ENCODE data around the gene FLT3.
"Not testable (repeated sequence)": the region's sequence is repeated elsewhere in the genome, so short reads cannot be mapped to it uniquely, and the experiment has no call there.

Gene FLT3

DNA sequence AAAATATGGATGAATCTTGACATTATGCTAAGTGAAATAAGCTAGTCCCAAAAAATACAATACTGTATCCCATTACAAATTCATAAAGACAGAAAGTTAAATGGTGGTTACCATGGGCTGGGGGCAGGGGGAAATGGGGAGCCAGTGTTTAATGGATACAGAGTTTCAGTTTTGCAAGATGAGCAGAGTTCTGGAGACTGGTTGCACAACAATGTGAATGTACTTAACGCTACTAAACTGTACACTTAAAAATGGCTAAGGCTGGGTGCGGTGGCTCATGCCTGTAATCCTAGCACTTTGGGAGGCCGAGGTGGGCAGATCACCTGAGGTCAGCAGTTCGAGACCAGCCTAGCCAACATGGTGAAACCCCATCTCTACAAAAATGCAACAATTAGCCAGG is 1.5 kb upstream of the FLT3 start:
- not testable (repeated sequence) for DNase-seq (ENCODE audit: low read depth in 2 of 3, low spot score in 2 of 3)

DNA sequence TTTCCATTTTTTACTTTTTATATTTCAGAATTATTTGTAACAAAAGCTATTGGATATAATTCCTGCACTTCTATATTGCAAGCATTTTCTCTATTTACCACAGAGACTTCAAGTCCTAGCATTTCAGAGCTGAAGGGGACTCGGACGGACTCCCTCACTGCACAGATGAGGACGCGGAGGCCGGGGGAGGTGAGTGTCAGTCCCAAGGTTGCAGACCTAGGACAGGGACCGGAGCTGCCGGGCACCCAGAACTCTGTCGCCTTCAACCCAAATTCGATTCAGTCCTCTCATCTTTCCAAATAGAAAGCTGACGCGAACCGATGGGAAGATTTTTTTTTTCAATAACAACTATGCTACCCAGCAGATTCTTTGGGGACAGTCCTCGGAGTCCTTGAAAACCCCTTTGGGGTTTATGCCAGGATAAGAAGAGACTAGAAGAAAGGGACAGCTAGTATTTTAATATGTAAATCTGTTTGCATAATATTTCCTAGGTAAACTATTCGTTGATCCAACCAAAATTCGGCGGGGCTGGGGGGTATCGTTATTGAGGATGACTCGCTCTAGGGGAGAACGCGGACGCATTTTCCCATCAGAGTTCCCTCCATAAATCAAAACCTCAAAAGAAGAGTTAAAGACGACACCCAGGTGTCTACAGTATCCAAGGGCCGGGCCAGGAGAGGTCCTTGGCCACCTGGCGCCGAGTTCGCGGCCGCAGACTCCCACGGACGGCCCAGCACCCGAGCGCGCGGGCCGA is 803 bp downstream of the FLT3 start:
- DNase-seq (ENCODE audit: low read depth in 2 of 3, low spot score in 2 of 3): no peak

DNA sequence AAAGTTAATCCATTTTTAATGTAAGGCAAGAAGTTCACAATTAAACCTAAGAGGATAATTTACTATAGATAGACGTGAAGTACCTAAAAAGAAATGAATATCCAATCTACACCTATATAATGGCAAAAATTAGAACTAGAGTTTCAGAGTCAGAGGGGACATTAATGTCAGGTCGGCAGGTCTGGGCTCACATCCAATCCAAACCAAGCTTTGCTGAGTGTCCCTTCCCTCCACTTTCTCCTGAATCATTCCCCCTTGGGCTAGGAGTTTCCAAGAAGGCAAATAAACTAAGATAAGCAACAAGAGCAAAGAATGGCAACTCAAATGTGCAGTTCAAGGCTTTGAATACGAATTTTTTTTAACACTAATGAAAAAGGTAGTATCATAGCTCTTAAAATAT is 2.9 kb downstream of the FLT3 start:
- no peak for DNase-seq (ENCODE audit: low read depth in 2 of 3, low spot score in 2 of 3)

DNA sequence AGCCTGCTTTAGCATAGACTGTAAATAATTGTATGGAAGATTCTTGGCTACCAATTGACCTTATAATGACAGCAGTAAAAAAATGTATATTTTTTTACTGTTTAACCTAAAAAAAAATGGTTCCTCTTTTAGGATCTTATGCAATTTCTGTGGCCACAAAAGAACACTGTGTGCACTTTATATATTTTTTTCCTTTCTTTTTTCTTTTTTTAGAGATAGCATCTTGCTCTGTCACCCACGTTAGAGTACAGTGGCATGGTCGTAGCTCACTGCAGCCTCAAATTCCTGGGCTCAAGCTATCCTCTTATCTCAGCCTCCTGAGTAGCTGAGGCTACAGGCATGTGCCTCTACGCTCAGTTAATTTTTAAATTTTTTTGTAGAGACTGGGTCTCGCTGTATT is 6.1 kb downstream of the FLT3 start:
- no peak for DNase-seq (ENCODE audit: low read depth in 2 of 3, low spot score in 2 of 3)

DNA sequence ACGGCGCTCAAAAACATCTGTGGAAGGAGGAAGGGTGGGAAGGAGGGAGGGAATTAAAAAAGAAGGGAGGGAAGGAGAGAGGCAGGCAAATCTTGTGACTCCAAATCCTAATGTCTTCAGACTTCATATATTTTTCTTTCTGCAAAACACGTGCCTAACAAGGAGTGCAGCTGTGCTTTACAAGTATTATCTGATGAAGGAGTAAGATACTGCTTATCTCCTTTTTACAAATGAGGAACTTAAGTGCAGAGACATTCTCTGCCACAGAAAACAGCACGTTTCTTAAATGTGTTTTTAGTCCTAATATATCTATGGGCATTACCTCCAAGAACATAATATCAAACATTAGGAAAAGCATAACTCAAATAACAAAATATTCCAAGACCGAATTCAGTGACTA is 6.5 kb downstream of the FLT3 start:
- no peak for DNase-seq (ENCODE audit: low read depth in 2 of 3, low spot score in 2 of 3)

DNA sequence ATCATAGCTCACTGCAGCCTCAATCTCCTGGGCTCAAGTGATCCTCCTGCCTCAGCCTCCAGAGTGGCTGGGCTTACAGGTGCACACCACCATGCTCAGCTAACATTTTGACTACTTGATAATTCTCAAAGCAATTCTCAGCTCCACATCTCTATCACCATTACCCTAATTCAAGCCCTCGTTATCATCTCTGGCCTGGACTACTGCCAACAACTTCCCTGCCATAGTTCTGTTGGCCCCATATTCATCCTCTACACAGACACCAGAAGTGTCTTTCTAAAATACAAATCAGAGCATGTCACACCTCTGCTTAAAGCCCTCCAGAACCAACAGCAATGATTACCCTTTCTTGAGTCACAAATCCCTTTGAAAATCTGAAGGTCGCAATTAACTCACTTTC is 7.9 kb downstream of the FLT3 start:
- DNase-seq (ENCODE audit: low read depth in 2 of 3, low spot score in 2 of 3): no peak

DNA sequence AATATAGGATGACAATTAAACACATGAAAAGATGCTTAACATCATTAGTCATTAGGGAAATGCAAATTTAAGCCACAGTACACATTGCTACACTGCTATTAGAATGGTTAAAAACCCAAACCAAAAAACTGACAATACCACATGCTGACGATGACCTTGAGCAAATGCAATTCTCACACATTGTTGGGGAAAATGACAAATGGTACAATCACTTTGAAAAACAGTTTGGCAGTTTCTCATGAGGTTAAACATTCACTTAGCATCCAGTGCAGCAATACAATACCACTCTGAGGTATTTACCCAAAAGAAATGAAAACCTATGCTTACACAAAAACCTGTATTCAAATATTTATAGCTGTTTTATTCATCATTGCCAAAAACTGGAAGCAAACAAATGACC is 11.3 kb downstream of the FLT3 start:
- DNase-seq (ENCODE audit: low read depth in 2 of 3, low spot score in 2 of 3): no peak

DNA sequence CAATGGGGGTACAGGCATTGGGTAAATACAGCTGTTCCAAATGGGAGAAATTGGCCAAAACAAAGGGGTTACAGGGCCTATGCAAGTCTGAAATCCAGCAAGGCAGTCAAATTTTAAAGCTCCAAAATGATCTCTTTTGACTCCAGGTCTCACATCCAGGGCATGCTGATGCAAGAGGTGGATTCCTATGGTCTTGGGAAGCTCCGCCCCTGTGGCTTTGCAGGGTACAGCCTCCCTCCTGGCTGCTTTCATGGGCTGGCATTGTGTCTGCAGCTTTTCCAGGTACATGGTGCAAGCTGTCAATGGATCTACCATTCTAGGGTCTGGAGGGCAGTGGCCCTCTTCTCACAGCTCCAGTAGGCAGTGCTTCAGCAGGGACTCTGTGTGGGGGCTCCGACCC is 22.6 kb downstream of the FLT3 start:
- DNase-seq (ENCODE audit: low read depth in 2 of 3, low spot score in 2 of 3): not testable (repeated sequence)

DNA sequence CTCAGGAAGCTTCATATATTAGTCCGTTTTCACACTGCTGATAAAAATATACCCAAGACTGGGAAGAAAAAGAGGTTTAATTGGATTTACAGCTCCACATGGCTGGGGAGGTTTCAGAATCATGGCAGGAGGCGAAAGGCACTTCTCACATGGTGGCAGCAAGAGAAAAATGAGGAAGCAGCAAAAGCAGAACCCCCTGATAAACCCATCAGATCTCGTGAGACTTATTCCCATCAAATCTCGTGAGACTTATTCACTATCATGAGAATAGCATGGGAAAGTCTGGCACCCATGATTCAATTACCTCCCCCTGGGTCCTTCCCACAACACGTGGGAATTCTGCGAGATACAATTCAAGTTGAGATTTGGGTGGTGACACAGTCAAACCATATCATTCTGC is 23.1 kb downstream of the FLT3 start:
- DNase-seq (ENCODE audit: low read depth in 2 of 3, low spot score in 2 of 3): no peak

DNA sequence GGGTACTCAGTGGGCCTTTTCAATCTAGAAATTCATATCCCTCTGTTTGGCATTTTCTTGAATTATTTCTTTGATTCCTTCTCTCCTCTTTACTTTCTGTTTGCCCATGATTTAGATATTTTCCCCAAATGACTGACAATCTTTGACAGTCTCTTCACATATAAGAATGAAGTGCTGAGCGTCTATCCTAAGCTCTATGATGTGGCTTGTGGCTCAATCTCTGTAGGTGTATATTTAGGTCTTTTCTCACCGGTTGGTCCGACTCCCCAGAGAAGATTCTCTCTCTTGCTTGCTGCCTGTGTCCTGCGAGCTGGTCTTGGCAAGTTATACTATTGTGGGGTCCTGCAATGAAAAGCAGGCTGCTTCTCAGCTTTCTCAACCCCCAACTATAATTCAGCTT is 29.0 kb downstream of the FLT3 start:
- no peak for DNase-seq (ENCODE audit: low read depth in 2 of 3, low spot score in 2 of 3)

DNA sequence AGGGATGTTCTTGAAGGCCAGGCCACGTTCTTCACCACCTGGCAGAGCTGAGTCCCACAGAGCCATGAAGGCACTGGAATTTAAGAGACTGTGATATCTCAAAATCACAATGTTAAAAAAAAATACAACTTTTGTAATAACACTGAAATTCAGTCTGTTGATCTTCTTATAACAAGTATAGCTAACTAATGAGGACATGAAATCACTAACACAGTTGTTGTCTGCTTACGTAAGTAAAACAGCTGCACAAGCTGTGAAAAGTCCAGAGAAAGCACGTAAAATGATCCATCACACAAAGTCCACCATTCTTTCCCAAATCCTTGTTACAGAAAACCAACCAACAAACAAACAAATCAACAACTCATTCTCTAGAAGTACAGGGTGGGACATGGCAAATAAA is 32.9 kb downstream of the FLT3 start:
- no peak for DNase-seq (ENCODE audit: low read depth in 2 of 3, low spot score in 2 of 3)

DNA sequence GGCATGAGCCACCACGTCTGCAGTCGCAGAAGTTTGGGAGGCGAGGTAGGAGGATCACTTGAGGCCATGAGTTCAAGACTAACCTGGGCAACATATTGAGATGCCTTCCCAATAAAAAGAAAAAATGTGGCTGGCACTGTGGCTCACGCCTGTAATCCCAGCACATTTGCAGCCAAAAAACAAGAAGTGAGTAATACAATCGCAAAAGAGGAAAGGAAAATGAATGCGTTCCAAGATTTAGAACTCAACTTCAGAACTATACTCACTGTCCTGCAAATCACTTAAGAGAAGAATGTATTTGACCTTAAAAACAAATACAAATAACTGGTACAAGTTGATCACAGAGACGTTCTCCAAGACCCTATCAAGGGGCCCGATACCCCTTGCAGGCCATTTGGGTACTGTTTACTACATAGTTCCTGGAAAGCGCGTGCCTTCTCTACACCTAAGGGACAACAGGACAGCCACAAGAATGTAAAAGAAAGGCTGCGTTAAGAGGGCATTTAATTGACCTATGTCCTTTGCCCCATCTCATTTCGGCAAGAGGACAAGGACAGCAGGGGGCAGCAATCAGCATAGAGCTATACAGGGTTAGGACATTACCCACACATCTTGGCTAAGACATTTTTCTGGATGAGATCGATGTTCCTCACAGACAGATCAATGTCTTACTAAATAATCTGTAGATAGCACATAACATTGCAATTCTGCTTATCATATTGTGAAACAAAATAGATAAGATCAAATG is 41.3 kb downstream of the FLT3 start:
- no peak for DNase-seq (ENCODE audit: low read depth in 2 of 3, low spot score in 2 of 3)

DNA sequence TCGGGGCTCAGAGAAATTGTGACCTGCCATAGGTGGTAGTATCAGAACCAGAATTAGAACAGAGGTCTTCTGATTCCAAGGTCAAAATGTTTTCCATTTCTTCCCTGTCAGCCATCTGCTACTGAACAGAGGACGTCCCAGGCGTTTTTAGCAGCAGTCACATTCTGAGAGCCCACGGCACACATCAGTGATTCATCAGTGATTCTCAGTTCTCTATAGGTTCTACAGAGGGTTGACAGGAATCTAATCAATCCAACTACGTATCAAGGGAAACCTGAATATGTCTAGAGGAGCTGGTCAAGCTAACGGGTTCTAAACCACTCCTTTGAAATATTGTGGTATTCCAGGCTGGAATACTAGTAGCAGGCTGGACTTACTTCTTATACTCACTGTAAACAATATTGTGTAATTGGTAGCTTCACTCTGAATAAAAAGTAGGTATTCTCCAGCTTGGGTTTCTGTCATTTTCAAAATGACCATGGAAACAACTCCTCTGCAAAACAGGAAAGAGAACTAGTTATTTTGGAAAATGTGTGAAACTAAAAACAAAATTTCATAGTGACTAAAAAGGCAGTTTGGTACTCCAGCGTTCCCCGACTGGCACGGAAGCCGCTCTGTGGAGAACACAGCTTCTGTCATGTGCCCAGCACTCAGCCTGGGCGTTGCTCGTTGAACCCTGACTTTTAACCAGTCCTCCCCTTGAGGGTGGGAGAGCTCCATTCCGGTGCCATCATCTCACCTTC is 43.2 kb downstream of the FLT3 start:
- no peak for DNase-seq (ENCODE audit: low read depth in 2 of 3, low spot score in 2 of 3)

DNA sequence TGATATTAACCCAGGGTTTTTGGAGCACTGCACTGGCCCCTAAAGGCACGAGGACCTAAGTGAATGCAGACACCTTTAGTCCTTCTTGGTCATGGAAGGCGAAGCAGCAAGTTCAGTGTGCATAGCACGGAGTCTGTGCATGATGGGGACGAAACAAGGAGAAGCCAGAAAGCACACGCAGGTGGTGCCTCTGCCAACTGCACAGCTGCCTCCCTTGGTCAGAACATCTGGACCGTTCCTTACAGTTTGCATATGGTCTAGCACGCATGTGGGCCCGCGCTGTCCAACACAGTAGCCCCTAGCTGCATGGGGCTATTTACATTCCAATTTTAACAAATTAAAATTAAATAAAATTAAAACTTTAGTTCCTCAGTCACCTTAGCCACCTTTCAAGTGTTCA is 44.0 kb downstream of the FLT3 start:
- no peak for DNase-seq (ENCODE audit: low read depth in 2 of 3, low spot score in 2 of 3)

DNA sequence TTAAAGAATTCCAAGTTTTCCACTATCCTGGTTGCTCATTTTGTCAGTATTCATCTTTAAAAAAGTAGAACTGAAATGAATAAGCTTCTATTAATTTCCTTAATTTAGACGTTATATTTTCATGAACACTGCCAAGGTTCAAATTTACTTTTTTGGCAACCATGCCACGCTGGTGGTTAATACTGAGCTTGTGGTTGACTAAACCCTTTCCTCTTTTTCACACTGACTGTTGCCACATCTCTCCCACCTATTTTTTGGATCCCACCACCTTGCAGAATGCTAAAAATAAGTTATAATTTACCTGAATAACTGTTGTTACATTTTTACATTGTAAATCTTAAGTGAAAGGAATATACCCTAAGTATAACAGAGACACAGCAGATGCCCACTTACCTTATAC is 45.0 kb downstream of the FLT3 start:
- DNase-seq (ENCODE audit: low read depth in 2 of 3, low spot score in 2 of 3): no peak

DNA sequence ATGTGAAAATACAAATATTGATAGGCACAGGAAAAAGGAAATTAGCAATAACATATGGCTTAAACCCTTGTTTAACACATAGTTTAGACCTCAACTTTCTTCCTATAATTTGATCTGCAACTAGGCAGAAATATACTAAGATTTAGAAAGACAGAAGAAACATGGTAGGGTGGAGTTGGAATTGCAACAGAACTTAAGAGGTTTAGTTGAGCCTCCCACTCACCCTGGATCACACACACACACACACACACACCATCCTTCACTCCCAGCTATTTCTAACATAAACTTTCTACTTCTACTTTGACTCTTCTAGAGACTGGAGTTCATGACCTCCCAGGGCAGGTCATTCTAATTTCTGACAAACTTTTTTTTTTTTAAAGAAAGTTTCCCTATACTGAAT is 47.4 kb downstream of the FLT3 start:
- no peak for DNase-seq (ENCODE audit: low read depth in 2 of 3, low spot score in 2 of 3)

DNA sequence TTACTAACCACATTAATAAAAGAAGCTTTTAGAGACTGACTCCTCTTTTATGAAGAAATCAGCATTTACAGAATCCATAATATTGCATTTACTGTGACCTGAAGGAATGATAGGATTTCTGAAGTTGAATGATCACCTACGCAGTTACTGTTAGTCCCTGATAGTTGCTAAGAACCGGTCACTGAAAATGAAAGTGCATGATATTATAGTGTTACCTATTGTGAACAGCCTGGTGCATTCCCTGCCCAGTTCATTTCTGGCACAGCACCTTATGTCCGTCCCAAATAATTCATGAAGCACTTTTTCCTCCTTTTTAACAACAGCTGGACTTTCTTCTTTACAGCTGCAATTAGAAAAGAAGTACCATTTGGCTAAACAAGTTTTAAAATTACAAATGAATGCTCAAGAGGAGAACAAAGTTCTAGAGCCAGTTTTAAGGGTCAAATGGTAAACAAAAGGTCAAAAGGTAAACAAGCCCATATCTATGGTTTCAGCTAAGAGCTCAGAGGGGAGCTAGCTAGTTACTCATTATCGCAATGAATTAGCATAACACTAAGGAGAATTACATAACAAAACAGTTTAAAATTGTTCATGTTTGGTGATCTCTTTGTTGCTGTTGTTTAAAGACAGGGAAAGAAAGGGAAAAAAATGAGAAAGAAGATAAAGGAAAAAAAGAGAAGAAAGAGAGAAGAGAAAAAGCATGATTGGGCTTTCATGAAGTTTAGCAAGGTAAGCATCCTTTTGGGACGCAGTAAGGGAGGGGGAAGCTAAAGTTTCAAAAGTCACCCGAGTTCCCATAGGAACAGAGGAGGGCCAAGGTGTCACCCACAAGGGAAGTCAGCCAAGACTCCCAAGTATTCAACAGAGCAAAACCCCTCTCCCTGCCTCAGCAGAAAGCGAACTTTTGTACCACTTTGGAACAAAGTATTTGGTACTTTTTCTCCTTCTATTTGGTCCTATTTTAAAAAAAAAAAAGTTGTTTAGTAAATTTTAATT is 50.2 kb downstream of the FLT3 start:
- DNase-seq (ENCODE audit: low read depth in 2 of 3, low spot score in 2 of 3): no peak

DNA sequence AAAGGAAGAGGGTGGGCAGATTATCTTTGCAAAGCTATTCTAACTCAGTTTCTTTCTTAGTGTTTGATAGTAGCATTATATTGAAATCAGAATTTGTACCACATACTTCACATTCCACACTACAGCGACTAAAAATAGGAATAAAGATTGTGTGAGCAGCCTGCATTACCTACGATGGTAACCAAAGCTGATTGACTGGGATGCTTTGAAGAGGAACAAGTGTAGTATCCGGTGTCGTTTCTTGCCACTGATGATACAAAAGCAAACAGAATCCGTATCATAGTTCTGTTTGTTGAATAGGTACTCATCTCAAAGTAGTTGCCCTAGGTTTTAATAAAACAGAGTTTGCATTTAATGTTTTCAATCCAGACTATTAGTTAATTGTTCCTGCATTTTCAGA is 51.2 kb downstream of the FLT3 start:
- no peak for DNase-seq (ENCODE audit: low read depth in 2 of 3, low spot score in 2 of 3)

DNA sequence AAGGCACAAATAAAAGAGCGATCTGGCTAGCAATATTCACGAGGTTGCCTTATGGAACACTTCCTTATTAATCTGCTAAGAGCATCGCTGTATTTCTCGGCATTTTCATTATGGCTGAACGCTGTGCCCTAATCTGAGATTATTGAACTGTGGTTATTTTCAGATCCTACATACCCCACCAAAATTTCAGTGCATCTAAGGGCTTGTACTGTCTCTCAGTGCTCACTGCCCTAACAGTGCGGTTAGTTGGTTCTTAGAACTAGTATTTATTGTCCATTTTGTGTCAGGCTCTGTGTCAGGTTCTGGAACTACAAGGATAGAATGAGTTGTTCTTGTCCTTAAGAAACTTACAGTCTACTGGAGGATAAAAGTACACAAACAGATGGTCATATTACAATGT is 51.6 kb downstream of the FLT3 start:
- DNase-seq (ENCODE audit: low read depth in 2 of 3, low spot score in 2 of 3): no peak

DNA sequence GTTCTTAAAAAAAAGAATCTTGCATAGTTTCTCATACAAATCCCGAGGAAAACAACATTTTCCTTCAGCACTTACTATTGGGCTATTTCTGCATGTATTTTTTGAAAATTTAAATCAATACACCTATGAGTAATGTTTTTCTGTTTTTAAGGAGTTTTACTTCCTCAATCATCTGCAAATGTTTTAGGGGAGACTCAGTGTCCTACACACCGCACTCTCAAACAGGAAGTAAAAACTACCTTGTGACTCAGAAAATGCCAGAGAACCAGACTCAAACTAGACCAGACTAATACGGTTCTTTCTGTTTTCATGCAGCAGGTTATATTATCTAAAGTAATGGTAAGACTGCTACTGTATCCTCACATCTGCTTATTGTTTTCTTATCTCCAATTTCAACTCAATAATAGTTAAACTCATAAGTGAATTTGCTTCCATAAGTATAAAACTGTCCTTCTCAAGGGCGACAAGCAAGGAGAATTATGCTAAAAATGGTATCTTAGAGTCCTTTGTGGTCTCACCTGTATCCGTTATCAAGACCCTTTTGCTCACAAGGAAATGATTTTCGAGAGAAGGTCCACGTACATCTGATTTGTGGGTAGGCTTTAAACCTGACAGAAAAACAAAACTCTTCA is 52.5 kb downstream of the FLT3 start:
- DNase-seq (ENCODE audit: low read depth in 2 of 3, low spot score in 2 of 3): no peak

DNA sequence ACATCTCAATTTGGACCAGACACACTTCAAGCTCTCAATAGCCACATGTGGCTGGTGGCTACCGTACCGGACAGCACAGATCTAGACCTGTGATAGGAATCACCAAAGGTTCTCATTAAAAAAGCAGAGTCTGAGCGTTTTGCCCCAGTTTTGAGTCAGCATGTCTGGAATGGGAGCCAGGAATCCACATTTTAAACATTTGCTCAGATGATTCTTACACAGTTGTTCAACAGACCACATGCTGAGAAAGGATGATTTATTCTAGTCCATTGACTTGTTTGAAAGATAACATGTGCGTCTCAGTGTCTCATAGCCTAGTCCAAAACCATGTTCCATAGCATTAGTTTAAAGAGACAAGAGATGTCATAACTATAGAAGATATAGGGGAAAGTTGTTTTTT is 53.4 kb downstream of the FLT3 start:
- no peak for DNase-seq (ENCODE audit: low read depth in 2 of 3, low spot score in 2 of 3)
